Panc1 (cell line): Measurements from ENCODE around the gene PHPT1. TPM values are rescaled to one million over a fixed set of nuclear protein-coding genes. Genes with fewer than 3 reads are reported as not detected.

ENCODE experiments used
- ATAC-seq: fragments of 200-7000 bp; cut with Tn5 transposase; 2 replicates; pipeline ENCODE4 v1.9.1; 2020; ENCODE audit warnings: mild to moderate bottlenecking, moderate library complexity
- BruUV-seq: library from RNA; stranded (reverse); fragments of 400-500 nt; replicated peaks from 2 replicates; lab custom pipeline; 2021; lab: Mats Ljungman, UMichigan
- CTCF ChIA-PET: fragments of 300-600 bp; sonication (Branson Sonifier 250); formaldehyde crosslinking; loops from one replicate; lab custom pipeline; 2022; ENCODE audit warnings: antibody characterized with exemption; lab: Charles Lee
- POLR2A ChIA-PET: fragments of 300-600 bp; sonication (Branson Sonifier 250); formaldehyde crosslinking; loops from one replicate; lab custom pipeline; 2022; ENCODE audit warnings: antibody characterized with exemption; lab: Charles Lee
- DNase-seq: peaks from one replicate; pipeline ENCODE4 v3.0.0-alpha.2; 2010; ENCODE audit warnings: low read depth, low spot score
- H3K27ac ChIP-seq: 2 replicates; pipeline ENCODE4 v1.5.1; 2011; ENCODE audit warnings: mild to moderate bottlenecking, low read length, inconsistent platforms
- H3K27me3 ChIP-seq: fragments of 200-500 bp; sonication (Bioruptor generic); 2 replicates; pipeline ENCODE4 v1.6.0; 2014; ENCODE audit warnings: low read length, inconsistent platforms; ENCODE audit not compliant: control insufficient read depth, insufficient read depth
- H3K36me3 ChIP-seq: fragments of 200-500 bp; sonication (Bioruptor generic); 2 replicates; pipeline ENCODE4 v1.5.1; 2014; ENCODE audit warnings: inconsistent platforms, mild to moderate bottlenecking, low read length, moderate library complexity; ENCODE audit not compliant: control insufficient read depth, insufficient read depth
- H3K4me1 ChIP-seq: 2 replicates; pipeline ENCODE4 v1.5.1; 2011; ENCODE audit warnings: inconsistent platforms, mild to moderate bottlenecking, low read length, moderate library complexity; ENCODE audit not compliant: control insufficient read depth, insufficient read depth
- H3K4me3 ChIP-seq, 2 experiments: 2 replicates each; pipeline ENCODE4 v1.5.1; 2011 to 2012; ENCODE audit warnings: low read depth in 2 of 2, low read length in 2 of 2, mild to moderate bottlenecking in 2 of 2, inconsistent platforms in 1 of 2, moderate library complexity in 1 of 2
- H3K9me3 ChIP-seq: fragments of 200-500 bp; sonication (Bioruptor generic); 2 replicates; pipeline ENCODE4 v1.5.1; 2014; ENCODE audit warnings: low read depth, mild to moderate bottlenecking, inconsistent platforms, low read length, moderate library complexity; ENCODE audit not compliant: control insufficient read depth, insufficient read depth
- CTCF ChIP-seq: fragments of 450-650 bp; IDR thresholded peaks from 2 replicates; pipeline ENCODE4 v1.5.1; 2017; ENCODE audit warnings: mild to moderate bottlenecking
- POLR2AphosphoS5 ChIP-seq: IDR thresholded peaks from 2 replicates; pipeline ENCODE4 v1.6.1; 2012; ENCODE audit warnings: mild to moderate bottlenecking, low read depth, low read length, moderate library complexity
- REST ChIP-seq, 2 experiments: IDR thresholded peaks; 2 replicates each; pipeline ENCODE4 v1.6.1; 2011 to 2012; ENCODE audit warnings: low read depth in 2 of 2, control low read depth in 1 of 2, low read length in 1 of 2, mild to moderate bottlenecking in 1 of 2, moderate library complexity in 1 of 2; ENCODE audit not compliant: insufficient read depth in 1 of 2
- SIN3A ChIP-seq: IDR thresholded peaks from 2 replicates; pipeline ENCODE4 v1.6.1; 2012; ENCODE audit warnings: low read depth, mild to moderate bottlenecking, low read length, moderate library complexity, borderline replicate concordance; ENCODE audit not compliant: insufficient read depth
- TCF7L2 ChIP-seq: IDR thresholded peaks from 2 replicates; pipeline ENCODE4 v1.6.1; 2011; ENCODE audit warnings: mild to moderate bottlenecking, low read depth, low read length, inconsistent platforms
- in situ Hi-C: cut with HindIII; loops from 2 replicates; pipeline ENCODE4 v1.10.0; 2016; ENCODE audit warnings: low sequenced_read_pairs, low pct_unique_long_range_greater_than_20kb
- intact Hi-C: fragments of 100-400 bp; cut with micrococcal nuclease; formaldehyde crosslinking; loops from one replicate; pipeline ENCODE4 v1.10.0; 2022; ENCODE audit not compliant: unreplicated experiment
- total RNA-seq: library from RNA; stranded (reverse); gene quantifications from one replicate; pipeline ENCODE4 v1.2.1, GENCODE V29; 2021; ENCODE audit not compliant: unreplicated experiment

PHPT1 gene
- total RNA-seq, 1 experiment from 2014 or later = 204 TPM

DNA sequence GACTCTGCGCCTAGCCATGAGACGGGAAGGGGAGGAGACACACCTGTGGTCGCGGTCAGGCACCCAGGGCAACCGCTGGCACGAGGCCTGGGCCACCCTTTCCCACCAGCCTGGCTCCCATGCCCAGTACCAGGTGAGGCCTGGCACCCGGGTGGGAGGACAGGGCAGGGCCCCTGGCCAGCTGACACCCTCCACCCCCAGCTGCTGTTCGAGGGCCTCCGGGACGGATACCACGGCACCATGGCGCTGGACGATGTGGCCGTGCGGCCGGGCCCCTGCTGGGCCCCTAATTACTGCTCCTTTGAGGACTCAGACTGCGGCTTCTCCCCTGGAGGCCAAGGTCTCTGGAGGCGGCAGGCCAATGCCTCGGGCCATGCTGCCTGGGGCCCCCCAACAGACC lies 8.0 kb downstream of the PHPT1 start:
- ATAC-seq = no peak
- Histone ChIP-seq H3K27ac (no peak overlapping the region), H3K4me1 (peaks cover 34% of the 10 kb centered on the region), H3K27me3 (no peaks in the 10 kb centered on the region), H3K36me3 (no peaks in the 10 kb centered on the region), H3K9me3 (no peaks in the 10 kb centered on the region), H3K4me3 (no peak overlapping the region)
- BruUV-seq = no TSS peak
- TF ChIP-seq SIN3A = no peak
- TF ChIP-seq CTCF = no peak
- no peak for TF ChIP-seq TCF7L2
- no peak for TF ChIP-seq REST (IDR thresholded peaks at IDR 0.05; ENCODE audit: insufficient read depth in 1 of 2, low read depth in 2 of 2, low read length in 1 of 2)
- TF ChIP-seq POLR2AphosphoS5 = no peak
- ChIA-PET POLR2A (no interaction called here), CTCF (no interaction called here)
- in situ Hi-C loops (no loop called here), intact Hi-C loops (no loop called here)
- no peak for DNase-seq

DNA sequence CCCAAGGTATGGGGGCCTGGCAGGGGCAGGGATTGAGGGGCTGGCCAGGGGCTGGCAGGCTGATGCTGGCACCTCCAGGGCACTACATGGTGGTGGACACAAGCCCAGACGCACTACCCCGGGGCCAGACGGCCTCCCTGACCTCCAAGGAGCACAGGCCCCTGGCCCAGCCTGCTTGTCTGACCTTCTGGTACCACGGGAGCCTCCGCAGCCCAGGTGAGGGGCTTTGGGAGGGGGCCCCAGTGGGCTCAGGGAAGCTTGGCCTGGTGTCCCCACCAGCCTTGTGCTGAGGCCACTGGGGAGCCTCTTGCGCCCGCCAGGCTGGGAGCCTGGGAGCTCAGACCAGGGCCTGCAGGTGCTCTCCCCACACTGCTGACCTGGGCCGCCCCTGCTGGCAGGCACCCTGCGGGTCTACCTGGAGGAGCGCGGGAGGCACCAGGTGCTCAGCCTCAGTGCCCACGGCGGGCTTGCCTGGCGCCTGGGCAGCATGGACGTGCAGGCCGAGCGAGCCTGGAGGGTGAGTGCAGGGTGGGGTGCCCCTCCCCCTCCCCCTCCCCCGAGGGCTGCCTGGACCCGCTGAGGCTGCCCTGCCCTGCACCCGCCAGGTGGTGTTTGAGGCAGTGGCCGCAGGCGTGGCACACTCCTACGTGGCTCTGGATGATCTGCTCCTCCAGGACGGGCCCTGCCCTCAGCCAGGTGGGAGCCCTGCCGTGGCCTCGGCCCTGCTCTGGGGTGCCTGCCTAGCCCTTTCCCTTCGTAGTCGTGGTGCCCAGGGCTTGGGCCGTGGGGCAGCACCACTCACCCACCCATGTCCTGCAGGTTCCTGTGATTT lies 8.6 kb downstream of the PHPT1 start:
- TF ChIP-seq POLR2AphosphoS5 = 0 out of 2 replicates have a peak, but pooled peaks have one; percentile 20
- TF ChIP-seq CTCF = no peak
- intact Hi-C loops = no loop called here
- DNase-seq = no peak

More for the DNA sequence above, 8.6 kb downstream of the PHPT1 start:
- no peaks in the 10 kb centered on the region for H3K27me3 ChIP-seq
- H3K4me3 ChIP-seq = no peak overlapping the region
- POLR2A ChIA-PET = no interaction called here
- H3K4me1 ChIP-seq = peaks cover 33% of the 10 kb centered on the region
- H3K9me3 ChIP-seq = no peaks in the 10 kb centered on the region
- in situ Hi-C loops = no loop called here
- BruUV-seq = no TSS peak
- ATAC-seq = no peak
- CTCF ChIA-PET = no interaction called here
- H3K36me3 ChIP-seq = no peaks in the 10 kb centered on the region
- no peak overlapping the region for H3K27ac ChIP-seq
